SK-N-SH (cell line): ENCODE results near the gene ARL11. TPM values are rescaled to one million over a fixed set of nuclear protein-coding genes. Genes with fewer than 3 reads are reported as not detected.
A peak's percentile ranks its signal among the peaks of the same experiment; 100 is the strongest.

Experiments
- CTCF ChIA-PET: fragments of 300-600, 350-600 bp; formaldehyde crosslinking; extraction: SDS; loops from one replicate; lab custom pipeline; 2021; lab: Yijun Ruan, JAX
- POLR2A ChIA-PET: fragments of 350-600 bp; sonication (Branson Sonifier 250); formaldehyde crosslinking; extraction: SDS; loops from one replicate; lab custom pipeline; 2020; ENCODE audit warnings: antibody characterized with exemption, inconsistent platforms; lab: Yijun Ruan, JAX
- DNase-seq: peaks from one replicate; pipeline ENCODE4 v3.0.0; 2012
- H2AFZ ChIP-seq: fragments of 200-600 bp; sonication (generic); 2 replicates; pipeline ENCODE4 v1.8.1; 2016; ENCODE audit warnings: antibody characterized with exemption, mild to moderate bottlenecking, low read depth
- H3F3A ChIP-seq: fragments of 200-600 bp; sonication (generic); replicated peaks from 2 replicates; pipeline ENCODE3; 2016; ENCODE audit warnings: antibody characterized with exemption, mild to moderate bottlenecking; ENCODE audit not compliant: insufficient read depth
- H3K27ac ChIP-seq, 2 experiments: fragments of 200-500 bp in 1 of 2; fragments of 200-600 bp in 1 of 2; sonication (Bioruptor generic) in 1 of 2; sonication (generic), shearing (Covaris generic) in 1 of 2; 2 replicates each; pipeline versions ENCODE4 v1.5.1 to v1.6.1; 2014 to 2016; ENCODE audit warnings: low read depth in 2 of 2, inconsistent platforms in 1 of 2, low read length in 1 of 2, mild to moderate bottlenecking in 1 of 2, mixed read lengths in 1 of 2
- H3K27me3 ChIP-seq: fragments of 200-600 bp; sonication (generic), shearing (Covaris generic); 2 replicates; pipeline ENCODE4 v1.6.1; 2016; ENCODE audit warnings: mixed run types; ENCODE audit not compliant: insufficient read depth
- H3K36me3 ChIP-seq, 2 experiments: fragments of 200-500 bp in 1 of 2; fragments of 200-600 bp in 1 of 2; sonication (Bioruptor generic) in 1 of 2; sonication (generic) in 1 of 2; replicated peaks in 1 of 2; 2 replicates each; pipeline versions ENCODE3 to v1.5.1; 2014 to 2016; ENCODE audit warnings: low read length in 1 of 2, mild to moderate bottlenecking in 1 of 2; ENCODE audit not compliant: insufficient read depth in 2 of 2, control insufficient read depth in 1 of 2
- H3K4me1 ChIP-seq, 2 experiments: fragments of 200-500 bp in 1 of 2; fragments of 200-600 bp in 1 of 2; sonication (Bioruptor generic) in 1 of 2; sonication (generic), shearing (Covaris generic) in 1 of 2; 2 replicates each; pipeline versions ENCODE4 v1.5.1 to v1.6.1; 2014 to 2016; ENCODE audit warnings: low read depth in 1 of 2, low read length in 1 of 2, mixed run types in 1 of 2; ENCODE audit not compliant: insufficient read depth in 2 of 2, control insufficient read depth in 1 of 2
- H3K4me2 ChIP-seq: fragments of 200-600 bp; sonication (generic), shearing (Covaris generic); 2 replicates; pipeline ENCODE4 v1.6.1; 2017; ENCODE audit warnings: mixed run types
- H3K4me3 ChIP-seq, 2 experiments: fragments of 200-500 bp in 1 of 2; fragments of 200-600 bp in 1 of 2; sonication (Bioruptor generic) in 1 of 2; sonication (generic), shearing (Covaris generic) in 1 of 2; 2 replicates each; pipeline versions ENCODE4 v1.5.1 to v1.8.1; 2014 to 2016; ENCODE audit warnings: low read depth in 2 of 2, inconsistent platforms in 1 of 2, low read length in 1 of 2, mild to moderate bottlenecking in 1 of 2, mixed read lengths in 1 of 2, moderate library complexity in 1 of 2
- H3K79me2 ChIP-seq: fragments of 200-600 bp; sonication (generic); 2 replicates; pipeline ENCODE4 v1.8.1; 2017; ENCODE audit warnings: mild to moderate bottlenecking; ENCODE audit not compliant: insufficient read depth
- H3K9ac ChIP-seq: fragments of 200-600 bp; sonication (generic); 2 replicates; pipeline ENCODE4 v1.6.1; 2017; ENCODE audit warnings: mixed run types
- H3K9me2 ChIP-seq: fragments of 200-600 bp; sonication (generic); 2 replicates; pipeline ENCODE4 v1.6.1; 2017; ENCODE audit warnings: mixed run types
- H3K9me3 ChIP-seq: fragments of 200-600 bp; sonication (generic); 2 replicates; pipeline ENCODE4 v1.6.1; 2017; ENCODE audit warnings: mixed run types, mild to moderate bottlenecking, moderate library complexity
- H4K20me1 ChIP-seq: fragments of 200-600 bp; sonication (generic); 2 replicates; pipeline ENCODE4 v1.6.1; 2017; ENCODE audit warnings: mild to moderate bottlenecking, mixed run types; ENCODE audit not compliant: insufficient read depth
- CHD2 ChIP-seq: fragments of 150-350 bp; IDR thresholded peaks from 2 replicates; pipeline ENCODE4 v1.6.1; 2018; ENCODE audit warnings: low read length; ENCODE audit not compliant: partially characterized antibody
- EP300 ChIP-seq, 2 experiments: IDR thresholded peaks; 2 replicates each; pipeline versions ENCODE4 v1.4.0 to v1.6.1; 2012; ENCODE audit warnings: borderline replicate concordance in 1 of 2, low read depth in 1 of 2, low read length in 1 of 2
- EZH2phosphoT487 ChIP-seq: fragments of 200-600 bp; sonication (generic); IDR thresholded peaks from 2 replicates; pipeline ENCODE4 v1.6.1; 2017; ENCODE audit warnings: low read depth, mixed run types, mild to moderate bottlenecking, antibody characterized with exemption, moderate library complexity, borderline replicate concordance
- FOSL2 ChIP-seq: IDR thresholded peaks from 2 replicates; pipeline ENCODE4 v1.4.0; 2012; ENCODE audit warnings: low read depth, mild to moderate bottlenecking, moderate library complexity, borderline replicate concordance
- GABPA ChIP-seq: IDR thresholded peaks from 2 replicates; pipeline ENCODE4 v1.4.0; 2012; ENCODE audit warnings: low read depth, mild to moderate bottlenecking
- GATA2 ChIP-seq: sonication (generic); formaldehyde crosslinking; IDR thresholded peaks from 2 replicates; pipeline ENCODE4 v1.5.0; 2020; ENCODE audit warnings: mild to moderate bottlenecking, missing genetic modification reagents
- JUND ChIP-seq: IDR thresholded peaks from 2 replicates; pipeline ENCODE4 v1.4.0; 2012
- MAX ChIP-seq: IDR thresholded peaks from 2 replicates; pipeline ENCODE4 v1.4.0; 2012; ENCODE audit warnings: low read depth
- MXI1 ChIP-seq: IDR thresholded peaks from 2 replicates; pipeline ENCODE4 v1.6.1; 2012; ENCODE audit warnings: mild to moderate bottlenecking, low read depth, low read length, improper control_type of control experiment
- NRF1 ChIP-seq: IDR thresholded peaks from 2 replicates; pipeline ENCODE4 v1.6.1; 2012; ENCODE audit warnings: low read depth, mild to moderate bottlenecking, low read length
- RAD21 ChIP-seq: IDR thresholded peaks from 2 replicates; pipeline ENCODE4 v1.6.1; 2012; ENCODE audit warnings: mild to moderate bottlenecking, low read length
- RCOR1 ChIP-seq: fragments of 150-350 bp; IDR thresholded peaks from 2 replicates; pipeline ENCODE4 v1.6.1; 2017; ENCODE audit warnings: antibody characterized with exemption, low read length
- REST ChIP-seq: IDR thresholded peaks from 2 replicates; pipeline ENCODE4 v1.6.1; 2012; ENCODE audit warnings: mild to moderate bottlenecking, low read depth, low read length, moderate library complexity
- RXRA ChIP-seq: IDR thresholded peaks from 2 replicates; pipeline ENCODE4 v1.4.0; 2012; ENCODE audit warnings: low read depth, mild to moderate bottlenecking, borderline replicate concordance
- SIN3A ChIP-seq: IDR thresholded peaks from 2 replicates; pipeline ENCODE4 v1.6.1; 2012; ENCODE audit warnings: low read depth, mild to moderate bottlenecking, low read length, moderate library complexity, borderline replicate concordance
- TEAD4 ChIP-seq: IDR thresholded peaks from 2 replicates; pipeline ENCODE4 v1.4.0; 2012; ENCODE audit warnings: mild to moderate bottlenecking, borderline replicate concordance; ENCODE audit not compliant: insufficient read depth
- USF1 ChIP-seq: IDR thresholded peaks from 2 replicates; pipeline ENCODE4 v1.4.0; 2012; ENCODE audit warnings: low read depth, borderline replicate concordance
- USF2 ChIP-seq: fragments of 150-350 bp; IDR thresholded peaks from 2 replicates; pipeline ENCODE4 v1.6.1; 2017; ENCODE audit warnings: antibody characterized with exemption, low read length, low read depth, borderline replicate concordance
- ZBTB33 ChIP-seq: IDR thresholded peaks from 2 replicates; pipeline ENCODE4 v1.4.0; 2012; ENCODE audit warnings: low read depth, borderline replicate concordance
- WGBS: methylation state at CpG from one replicate; pipeline ENCODE4 v1.1.6; 2017; ENCODE audit warnings: low lambda C conversion rate; 5-methylcytosine and 5-hydroxymethylcytosine counted together
- polyA plus RNA-seq, 3 experiments: library from polyadenylated mRNA; depleted of rRNA; stranded (reverse); fragments of >200 nt; gene quantifications; 2 replicates each; pipeline ENCODE4 v1.2.3, GENCODE V29; 2012

The ARL11 gene
- polyA plus RNA-seq, 1 of the 3 experiments (the other 2 are of a cell fraction), result not detected

- no peaks in the 10 kb centered on the region for H4K20me1 ChIP-seq
- no peak overlapping the region for H3K9ac ChIP-seq
- DNase-seq, result no peak
- no peak overlapping the region for H3K4me3 ChIP-seq
- H3F3A ChIP-seq, result peaks cover 9% of the 10 kb centered on the region
- H3K4me1 ChIP-seq, result peaks cover 0 to 6% of the 10 kb centered on the region in 2 experiments; a peak in 2 of 4 replicates
- H3K27me3 ChIP-seq, result no peaks in the 10 kb centered on the region
- CTCF ChIA-PET, result interaction anchor here (1.0 to 2.7 kb wide), 3 partner anchors 8 to 20 kb away, joined by 3 to 13 read pairs (median 5); no protein-coding TSS in a partner anchor
- H3K4me2 ChIP-seq, result no peak overlapping the region; the same call in 1 of the 2 replicates
- TF ChIP-seq RXRA (no peak), EP300 (IDR thresholded peaks at IDR 0.05; ENCODE audit: borderline replicate concordance in 1 of 2, low read depth in 1 of 2, low read length in 1 of 2) (no peak), SIN3A (no peak), USF2 (no peak), MAX (no peak), GATA2 (no peak), JUND (no peak), ZBTB33 (no peak)
- POLR2A ChIA-PET, result interaction anchor here (0.6 kb wide), 1 partner anchor 144 kb away, joined by 3 read pairs; no protein-coding TSS in a partner anchor
- H3K27ac ChIP-seq, result peak overlapping the region in 1 of 2 experiments; percentile 10; a peak in 1 of 4 replicates
- no peaks in the 10 kb centered on the region for H3K9me2 ChIP-seq
- no peaks in the 10 kb centered on the region for H3K36me3 ChIP-seq
- H3K79me2 ChIP-seq, result peaks cover 32% of the 10 kb centered on the region
- peak overlapping the region; percentile 56; the same call in 1 of the 2 replicates for H2AFZ ChIP-seq
- H3K9me3 ChIP-seq, result no peaks in the 10 kb centered on the region
- WGBS, result 98% methylated on average over 3 of the region's 3 CpGs
Measured at GRCh38 chr13:49586717-49587116, 41.6 kb upstream of the ARL11 start.

- Histone ChIP-seq H3F3A (peaks cover 9% of the 10 kb centered on the region), H4K20me1 (no peaks in the 10 kb centered on the region), H3K79me2 (peaks cover 27% of the 10 kb centered on the region), H3K36me3 (no peaks in the 10 kb centered on the region), H2AFZ (peak overlapping the region; percentile 56; the same call in 1 of the 2 replicates), H3K27ac (no peak overlapping the region), H3K9me2 (no peaks in the 10 kb centered on the region), H3K9ac (no peak overlapping the region), H3K4me2 (no peak overlapping the region), H3K4me1 (peaks cover 0 to 6% of the 10 kb centered on the region in 2 experiments; a peak in 2 of 4 replicates), H3K9me3 (no peaks in the 10 kb centered on the region), H3K4me3 (no peak overlapping the region), H3K27me3 (no peaks in the 10 kb centered on the region)
- ChIA-PET CTCF (no interaction called here), POLR2A (no interaction called here)
- DNase-seq, result no peak
- WGBS, result 62% methylated on average over 2 of the region's 2 CpGs
- TF ChIP-seq USF1 (no peak), FOSL2 (no peak), RCOR1 (no peak), GABPA (no peak), RAD21 (no peak), CHD2 (no peak), REST (no peak), EP300 (IDR thresholded peaks at IDR 0.05; ENCODE audit: borderline replicate concordance in 1 of 2, low read depth in 1 of 2, low read length in 1 of 2) (no peak), MXI1 (no peak), EZH2phosphoT487 (no peak), RXRA (no peak), NRF1 (no peak), TEAD4 (no peak), GATA2 (no peak)
Measured at GRCh38 chr13:49587311-49587847, 40.9 kb upstream of the ARL11 start.
